WERI-Rb-1 (cell line): ENCODE measurements around the gene AFF3.

Experiments used
- DNase-seq: peaks from one replicate; pipeline ENCODE4 v3.0.0-alpha.2; 2020
- H3K27ac ChIP-seq: fragments of 250-450 bp; sonication (Bioruptor Pico); 2 replicates; pipeline ENCODE4 v1.5.1; 2020; ENCODE audit warnings: mild to moderate bottlenecking, moderate library complexity
- H3K27me3 ChIP-seq: fragments of 250-450 bp; sonication (Bioruptor Pico); 2 replicates; pipeline ENCODE4 v1.5.1; 2021; ENCODE audit warnings: mild to moderate bottlenecking, low read depth, moderate library complexity; ENCODE audit not compliant: insufficient read depth, severe bottlenecking
- H3K36me3 ChIP-seq: fragments of 250-450 bp; sonication (Bioruptor Pico); 2 replicates; pipeline ENCODE4 v1.5.1; 2020; ENCODE audit warnings: mild to moderate bottlenecking, moderate library complexity
- H3K4me3 ChIP-seq: 2 replicates; pipeline ENCODE4 v1.5.1; 2011; ENCODE audit warnings: low read depth, mild to moderate bottlenecking, control low read depth, low read length
- H3K9me3 ChIP-seq: fragments of 250-450 bp; sonication (Bioruptor Pico); 2 replicates; pipeline ENCODE4 v1.5.1; 2021; ENCODE audit warnings: mild to moderate bottlenecking, moderate library complexity; ENCODE audit not compliant: severe bottlenecking
- CTCF ChIP-seq: IDR thresholded peaks from 2 replicates; pipeline ENCODE4 v1.5.1; 2011; ENCODE audit warnings: low read depth, mild to moderate bottlenecking, control low read depth, inconsistent platforms, low read length

The AFF3 gene

DNA sequence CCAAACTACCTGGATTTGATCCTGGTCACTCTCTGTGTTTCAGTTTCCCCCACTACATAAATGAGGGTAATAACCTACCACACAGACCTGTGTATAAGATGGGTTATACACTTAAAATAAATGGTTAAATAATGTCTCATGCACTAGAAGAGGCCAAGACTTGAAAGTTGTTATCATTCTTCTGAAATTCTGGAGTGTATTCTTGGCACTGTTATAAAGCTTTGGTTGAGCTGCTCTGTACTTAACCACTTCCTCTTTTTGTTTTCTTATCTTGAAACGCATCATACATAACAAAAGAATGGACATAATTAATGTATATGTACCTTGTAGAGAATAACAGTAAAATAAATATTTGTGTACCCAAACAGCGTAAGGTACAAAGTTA lies 281.0 kb downstream of the AFF3 start:
- Histone ChIP-seq H3K27me3 (no peaks in the 10 kb centered on the region), H3K36me3 (no peaks in the 10 kb centered on the region), H3K9me3 (no peaks in the 10 kb centered on the region), H3K27ac (no peak overlapping the region), H3K4me3 (no peak overlapping the region)
- TF ChIP-seq CTCF: no peak
- DNase-seq: no peak

DNA sequence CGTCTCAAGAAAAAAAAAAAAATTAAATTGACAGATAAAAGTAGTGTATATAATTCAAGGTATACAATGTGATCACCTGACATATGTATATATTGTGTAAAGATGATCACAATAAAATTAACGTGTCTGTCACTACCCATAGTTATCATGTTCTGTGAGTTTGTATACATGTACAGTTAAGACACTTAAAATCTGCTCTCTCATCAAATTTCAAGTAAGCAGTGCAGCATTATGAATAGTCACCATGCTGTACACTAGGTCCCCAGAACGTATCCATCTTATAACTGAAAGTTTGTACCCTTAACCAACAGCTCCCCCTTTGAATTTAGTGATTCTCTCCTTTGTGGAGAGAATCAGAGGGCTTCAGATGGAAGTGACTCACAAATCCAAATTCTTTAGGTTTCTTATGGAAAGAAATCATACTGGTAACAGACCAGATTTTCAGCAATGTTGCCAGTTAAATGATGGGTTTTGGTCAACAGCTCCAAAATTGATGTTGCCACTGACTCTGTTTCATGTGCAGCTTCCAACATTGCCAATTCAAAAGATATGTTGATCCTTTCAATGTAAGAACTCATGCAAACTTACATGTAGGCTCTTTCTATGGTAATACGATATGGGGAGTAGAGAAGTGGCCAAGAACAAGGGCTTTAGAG lies 281.5 kb downstream of the AFF3 start:
- no peak overlapping the region for H3K4me3 ChIP-seq
- no peaks in the 10 kb centered on the region for H3K9me3 ChIP-seq
- no peak for DNase-seq
- no peak overlapping the region for H3K27ac ChIP-seq
- no peaks in the 10 kb centered on the region for H3K27me3 ChIP-seq
- no peaks in the 10 kb centered on the region for H3K36me3 ChIP-seq
- no peak for TF ChIP-seq CTCF

- Histone ChIP-seq H3K9me3 (no peaks in the 10 kb centered on the region), H3K27me3 (no peaks in the 10 kb centered on the region), H3K27ac (no peak overlapping the region), H3K36me3 (no peaks in the 10 kb centered on the region), H3K4me3 (no peak overlapping the region)
- DNase-seq: no peak
- TF ChIP-seq CTCF: no peak
These were observed 283.3 kb downstream of the AFF3 start for GRCh38 chr2:99858951-99859596.

DNA sequence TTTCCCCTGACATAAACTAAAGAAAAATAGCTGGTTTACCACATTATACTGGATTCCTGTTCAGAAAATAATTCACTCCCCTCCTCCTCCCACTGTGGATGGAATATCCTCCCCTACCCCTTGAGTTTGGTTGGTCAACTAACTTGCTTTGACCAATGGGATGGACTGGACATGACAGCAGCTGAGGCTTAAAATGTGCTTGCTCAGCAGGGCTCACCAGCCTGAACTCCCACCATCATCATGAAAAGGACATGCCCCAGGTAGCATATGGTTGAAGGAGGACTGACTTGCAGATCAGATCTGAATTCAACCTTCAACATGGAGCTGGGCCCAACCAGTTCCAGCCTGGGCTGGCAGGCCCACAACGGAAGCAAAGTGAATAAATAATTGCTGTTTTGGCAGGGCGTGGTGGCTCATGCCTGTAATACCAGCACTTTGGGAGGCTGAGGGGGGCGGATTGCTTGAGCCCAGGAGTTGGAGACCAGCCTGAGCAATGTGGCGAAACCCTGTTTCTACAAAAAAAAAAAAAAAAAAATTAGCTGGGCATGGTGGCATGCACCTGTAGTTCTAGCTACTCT lies 284.4 kb downstream of the AFF3 start:
- DNase-seq: no peak
- no peak for TF ChIP-seq CTCF
- H3K36me3 ChIP-seq: no peaks in the 10 kb centered on the region
- H3K4me3 ChIP-seq: no peak overlapping the region
- no peak overlapping the region for H3K27ac ChIP-seq
- no peaks in the 10 kb centered on the region for H3K27me3 ChIP-seq
- no peaks in the 10 kb centered on the region for H3K9me3 ChIP-seq

GRCh38 chr2:99857372-99857771 lies 285.0 kb downstream of the AFF3 start:
- TF ChIP-seq CTCF: no peak
- H3K36me3 ChIP-seq: no peaks in the 10 kb centered on the region
- H3K27me3 ChIP-seq: no peaks in the 10 kb centered on the region
- no peak for DNase-seq
- no peak overlapping the region for H3K4me3 ChIP-seq
- H3K27ac ChIP-seq: no peak overlapping the region
- no peaks in the 10 kb centered on the region for H3K9me3 ChIP-seq
